ENCODE data around the gene TNFRSF1B.

- TF ChIP-seq, protein P1, sequence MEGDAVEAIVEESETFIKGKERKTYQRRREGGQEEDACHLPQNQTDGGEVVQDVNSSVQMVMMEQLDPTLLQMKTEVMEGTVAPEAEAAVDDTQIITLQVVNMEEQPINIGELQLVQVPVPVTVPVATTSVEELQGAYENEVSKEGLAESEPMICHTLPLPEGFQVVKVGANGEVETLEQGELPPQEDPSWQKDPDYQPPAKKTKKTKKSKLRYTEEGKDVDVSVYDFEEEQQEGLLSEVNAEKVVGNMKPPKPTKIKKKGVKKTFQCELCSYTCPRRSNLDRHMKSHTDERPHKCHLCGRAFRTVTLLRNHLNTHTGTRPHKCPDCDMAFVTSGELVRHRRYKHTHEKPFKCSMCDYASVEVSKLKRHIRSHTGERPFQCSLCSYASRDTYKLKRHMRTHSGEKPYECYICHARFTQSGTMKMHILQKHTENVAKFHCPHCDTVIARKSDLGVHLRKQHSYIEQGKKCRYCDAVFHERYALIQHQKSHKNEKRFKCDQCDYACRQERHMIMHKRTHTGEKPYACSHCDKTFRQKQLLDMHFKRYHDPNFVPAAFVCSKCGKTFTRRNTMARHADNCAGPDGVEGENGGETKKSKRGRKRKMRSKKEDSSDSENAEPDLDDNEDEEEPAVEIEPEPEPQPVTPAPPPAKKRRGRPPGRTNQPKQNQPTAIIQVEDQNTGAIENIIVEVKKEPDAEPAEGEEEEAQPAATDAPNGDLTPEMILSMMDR (IDR thresholded peaks at IDR 0.05) = no peak
- no peak for TF ChIP-seq EP300 (IDR thresholded peaks at IDR 0.05)
Observed at GRCh38 chr1:12163210-12163609, 3.6 kb upstream of the TNFRSF1B start.

All from tibial nerve (tissue), 4 donors.